Thyroid gland (tissue), 4 donors: Measurements from ENCODE around the gene MCCD1. TPM values are rescaled to one million over a fixed set of nuclear protein-coding genes. Genes with fewer than 3 reads are reported as not detected.
"Not testable (repeated sequence)": the region's sequence is repeated elsewhere in the genome, so short reads cannot be mapped to it uniquely, and the experiment has no call there.

Experiments
- DNase-seq, 2 donors: peaks; one replicate each; pipeline ENCODE4 v3.0.0-alpha.2; 2019
- H3K27ac ChIP-seq, 3 donors: fragments of 200-600 bp; sonication (generic); 1 replicate in 2 of 3; 2 replicates in 1 of 3; pipeline ENCODE4 v1.5.1; 2016 to 2019; ENCODE audit warnings: mild to moderate bottlenecking in 1 of 3, moderate library complexity in 1 of 3
- H3K27me3 ChIP-seq: fragments of 200-600 bp; sonication (generic); one replicate; pipeline ENCODE4 v1.5.1; 2019
- H3K36me3 ChIP-seq, 2 donors: fragments of 200-600 bp; sonication (generic); one replicate each; pipeline ENCODE4 v1.5.1; 2016 to 2019
- H3K4me1 ChIP-seq, 2 donors: fragments of 200-600 bp; sonication (generic); one replicate each; pipeline ENCODE4 v1.5.1; 2017 to 2019
- H3K4me3 ChIP-seq, 3 donors: fragments of 200-600 bp; sonication (generic); replicated peaks in 1 of 3; 1 replicate in 2 of 3; 2 replicates in 1 of 3; pipeline ENCODE4 v1.5.1; 2016; ENCODE audit warnings: mild to moderate bottlenecking in 1 of 3
- H3K9me3 ChIP-seq: fragments of 200-600 bp; sonication (generic); one replicate; pipeline ENCODE4 v1.5.1; 2017
- POLR2A ChIP-seq, 2 donors: fragments of 450-650 bp; IDR thresholded peaks; one replicate each; pipeline ENCODE4 v1.6.1; 2017; ENCODE audit warnings: antibody characterized with exemption in 2 of 2, mild to moderate bottlenecking in 2 of 2, moderate library complexity in 1 of 2
- WGBS, 2 donors: methylation state at CpG; one replicate each; pipeline ENCODE4 v1.1.5; 2017; 5-methylcytosine and 5-hydroxymethylcytosine counted together
- intact Hi-C: fragments of 100-400 bp; cut with DNase I; formaldehyde crosslinking; loops from one replicate; pipeline ENCODE4 v1.15.1; 2023
- total RNA-seq, 4 donors: library from RNA; depleted of rRNA; stranded (reverse); fragments of >200 nt; gene quantifications; one replicate each; pipeline ENCODE4 v1.2.3, GENCODE V29; 2016
- TF ChIP-seq, protein P1 (sequence below), 6 experiments: fragments of 200-600 bp in 3 of 6; fragments of 450-650 bp in 3 of 6; sonication (generic) in 3 of 6; IDR thresholded peaks; one replicate each; pipeline ENCODE4 v1.5.1; 2016 to 2019; ENCODE audit warnings: antibody characterized with exemption in 6 of 6, mild to moderate bottlenecking in 2 of 6, inconsistent platforms in 1 of 6, moderate library complexity in 1 of 6

Gene MCCD1
- total RNA-seq, 4 donors from 2014 or later: not detected

GRCh38 chr6:31502586-31502985 is 26.2 kb upstream of the MCCD1 start:
- no peak for DNase-seq
- no peaks in the 10 kb centered on the region for H3K4me1 ChIP-seq
- no peak overlapping the region for H3K27ac ChIP-seq
- no peak overlapping the region for H3K4me3 ChIP-seq
- no peaks in the 10 kb centered on the region for H3K9me3 ChIP-seq
- no peak for TF ChIP-seq POLR2A (IDR thresholded peaks at IDR 0.05)
- TF ChIP-seq, protein P1, sequence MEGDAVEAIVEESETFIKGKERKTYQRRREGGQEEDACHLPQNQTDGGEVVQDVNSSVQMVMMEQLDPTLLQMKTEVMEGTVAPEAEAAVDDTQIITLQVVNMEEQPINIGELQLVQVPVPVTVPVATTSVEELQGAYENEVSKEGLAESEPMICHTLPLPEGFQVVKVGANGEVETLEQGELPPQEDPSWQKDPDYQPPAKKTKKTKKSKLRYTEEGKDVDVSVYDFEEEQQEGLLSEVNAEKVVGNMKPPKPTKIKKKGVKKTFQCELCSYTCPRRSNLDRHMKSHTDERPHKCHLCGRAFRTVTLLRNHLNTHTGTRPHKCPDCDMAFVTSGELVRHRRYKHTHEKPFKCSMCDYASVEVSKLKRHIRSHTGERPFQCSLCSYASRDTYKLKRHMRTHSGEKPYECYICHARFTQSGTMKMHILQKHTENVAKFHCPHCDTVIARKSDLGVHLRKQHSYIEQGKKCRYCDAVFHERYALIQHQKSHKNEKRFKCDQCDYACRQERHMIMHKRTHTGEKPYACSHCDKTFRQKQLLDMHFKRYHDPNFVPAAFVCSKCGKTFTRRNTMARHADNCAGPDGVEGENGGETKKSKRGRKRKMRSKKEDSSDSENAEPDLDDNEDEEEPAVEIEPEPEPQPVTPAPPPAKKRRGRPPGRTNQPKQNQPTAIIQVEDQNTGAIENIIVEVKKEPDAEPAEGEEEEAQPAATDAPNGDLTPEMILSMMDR (IDR thresholded peaks at IDR 0.05): no peak
- intact Hi-C loops: no loop called here
- H3K27me3 ChIP-seq: no peaks in the 10 kb centered on the region
- H3K36me3 ChIP-seq: no peaks in the 10 kb centered on the region

GRCh38 chr6:31509036-31509435 is 19.7 kb upstream of the MCCD1 start:
- intact Hi-C loops, H3K27ac ChIP-seq, H3K4me1 ChIP-seq, H3K9me3 ChIP-seq, H3K4me3 ChIP-seq, DNase-seq, H3K27me3 ChIP-seq, H3K36me3 ChIP-seq: not testable (repeated sequence)
- 50 to 80% methylated on average over 1 to 2 of the region's 2 CpGs for WGBS, 2 donors

DNA sequence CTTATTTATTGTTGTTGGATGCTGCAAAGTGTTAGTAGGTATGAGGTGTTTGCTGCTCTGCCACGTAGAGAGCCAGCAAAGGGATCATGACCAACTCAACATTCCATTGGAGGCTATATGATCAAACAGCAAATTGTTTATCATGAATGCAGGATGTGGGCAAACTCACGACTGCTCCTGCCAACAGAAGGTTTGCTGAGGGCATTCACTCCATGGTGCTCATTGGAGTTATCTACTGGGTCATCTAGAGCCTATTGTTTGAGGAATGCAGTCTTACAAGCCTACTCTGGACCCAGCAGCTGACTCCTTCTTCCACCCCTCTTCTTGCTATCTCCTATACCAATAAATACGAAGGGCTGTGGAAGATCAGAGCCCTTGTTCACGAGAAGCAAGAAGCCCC is 18.8 kb upstream of the MCCD1 start:
- no peak for DNase-seq
- Histone ChIP-seq H3K36me3 (no peaks in the 10 kb centered on the region), H3K4me1 (no peaks in the 10 kb centered on the region), H3K9me3 (no peaks in the 10 kb centered on the region), H3K27ac (no peak overlapping the region), H3K27me3 (no peaks in the 10 kb centered on the region), H3K4me3 (no peak overlapping the region)
- intact Hi-C loops: no loop called here
- WGBS, 2 donors: 78 to 80% methylated on average over 4 of the region's 4 CpGs
- TF ChIP-seq, protein P1 (IDR thresholded peaks at IDR 0.05): no peak
- no peak for TF ChIP-seq POLR2A (IDR thresholded peaks at IDR 0.05)

DNA sequence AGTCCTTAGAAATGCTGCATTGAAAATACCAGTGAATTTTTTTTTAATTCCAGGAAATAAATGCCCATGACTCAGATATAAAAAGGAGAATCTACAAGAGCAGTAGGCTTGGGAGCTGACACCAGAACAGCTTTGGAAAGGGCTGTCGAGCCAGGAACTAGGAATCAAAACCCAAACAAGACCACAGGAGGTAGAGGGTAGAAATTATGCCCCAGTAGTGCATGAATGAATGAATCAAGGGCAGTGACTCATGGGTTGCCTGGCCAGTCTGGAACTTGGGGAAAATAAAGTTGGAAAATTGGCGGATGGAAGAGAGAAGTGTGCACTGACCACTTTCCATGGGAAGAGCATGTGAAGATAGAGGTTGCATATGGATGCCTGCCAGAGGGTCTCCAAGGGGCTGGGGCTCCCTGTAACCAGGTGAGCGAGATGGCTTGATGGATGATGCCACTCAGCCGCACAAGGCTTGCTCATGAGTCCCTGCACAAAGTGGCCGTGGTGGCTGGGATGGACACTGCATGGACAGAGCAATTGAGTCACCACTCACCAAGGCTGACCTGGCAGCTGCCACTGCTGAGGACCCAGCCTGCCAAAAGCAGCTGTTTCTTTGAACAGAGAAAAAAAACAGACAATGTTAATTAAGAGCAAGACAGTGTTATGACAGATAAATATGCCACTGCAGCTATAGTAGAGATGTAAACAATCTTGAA is 15.2 kb upstream of the MCCD1 start:
- no peak for TF ChIP-seq POLR2A (IDR thresholded peaks at IDR 0.05)
- TF ChIP-seq, protein P1 (IDR thresholded peaks at IDR 0.05): no peak
- no peaks in the 10 kb centered on the region for H3K36me3 ChIP-seq
- H3K9me3 ChIP-seq: no peaks in the 10 kb centered on the region
- intact Hi-C loops: no loop called here
- no peak overlapping the region for H3K4me3 ChIP-seq
- H3K4me1 ChIP-seq: no peaks in the 10 kb centered on the region
- no peak overlapping the region for H3K27ac ChIP-seq
- 82 to 90% methylated on average over 4 of the region's 5 CpGs for WGBS, 2 donors
- no peaks in the 10 kb centered on the region for H3K27me3 ChIP-seq
- DNase-seq: no peak

DNA sequence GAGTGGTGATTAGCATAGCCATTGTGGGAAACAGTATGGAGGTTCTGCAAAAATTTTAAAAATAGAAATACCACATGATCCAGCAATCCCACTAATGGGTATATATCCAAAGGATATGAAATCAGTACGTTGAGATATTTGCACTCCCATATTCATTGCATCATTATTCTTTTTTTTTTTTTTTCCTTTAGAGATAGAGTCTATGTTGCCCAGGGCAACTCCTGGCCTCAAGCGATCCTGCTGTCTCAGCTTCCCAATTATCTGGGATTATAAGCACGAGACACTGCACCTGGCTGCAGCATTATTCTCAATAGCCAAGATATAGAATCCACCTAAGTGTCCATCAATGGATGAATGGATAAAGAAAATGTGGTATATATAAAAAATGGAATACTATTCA is 6.9 kb upstream of the MCCD1 start:
- intact Hi-C loops: no loop called here
- 79 to 83% methylated on average over 3 of the region's 3 CpGs for WGBS, 2 donors

More for the DNA sequence above, 6.9 kb upstream of the MCCD1 start:
- no peaks in the 10 kb centered on the region for H3K27me3 ChIP-seq
- H3K27ac ChIP-seq: no peak overlapping the region
- DNase-seq: no peak
- no peak for TF ChIP-seq POLR2A (IDR thresholded peaks at IDR 0.05)
- TF ChIP-seq, protein P1 (IDR thresholded peaks at IDR 0.05): no peak
- no peak overlapping the region for H3K4me3 ChIP-seq
- H3K9me3 ChIP-seq: no peaks in the 10 kb centered on the region
- no peaks in the 10 kb centered on the region for H3K4me1 ChIP-seq
- H3K36me3 ChIP-seq: no peaks in the 10 kb centered on the region
